ENCODE measurements around the gene IGF2.

DNA sequence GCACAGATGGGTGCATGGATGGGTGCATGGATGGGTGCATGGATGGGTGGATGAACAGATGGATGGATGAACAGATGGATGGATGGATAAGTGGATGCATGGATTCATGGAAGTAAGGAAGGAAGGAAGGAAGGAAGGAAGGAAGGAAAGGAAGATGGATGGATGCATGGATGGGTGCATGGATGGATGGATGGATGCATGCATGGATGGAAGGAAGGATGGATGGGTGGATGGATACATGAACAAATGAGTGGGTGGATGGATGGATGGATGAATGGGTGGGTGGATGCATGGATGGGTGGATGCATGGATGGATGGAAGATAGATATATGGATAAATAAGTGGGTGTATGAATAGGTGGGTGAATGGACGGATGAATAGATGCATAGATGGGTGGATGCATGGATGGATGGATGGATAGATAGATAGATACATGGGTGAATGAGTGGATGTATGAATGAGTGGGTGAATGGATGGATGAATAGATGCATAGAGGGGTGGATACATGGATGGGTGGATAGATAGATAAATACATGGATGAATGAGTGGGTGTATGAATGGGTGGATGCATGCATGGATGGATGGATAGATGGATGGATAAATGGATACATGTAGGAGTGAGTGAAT is 32.5 kb downstream of the IGF2 start:
- TF ChIP-seq CTCF (IDR thresholded peaks at IDR 0.05; ENCODE audit: insufficient read depth, low read depth, low read length) (no peak), EZH2 (IDR thresholded peaks at IDR 0.05; ENCODE audit: insufficient read depth, low read length) (no peak)

All from astrocyte (in vitro differentiated cells and primary cell).